OCI-LY7 (cell line): ENCODE data around the gene C15orf62. TPM values are rescaled to one million over a fixed set of nuclear protein-coding genes. Genes with fewer than 3 reads are reported as not detected.
A peak's percentile ranks its signal among the peaks of the same experiment; 100 is the strongest.

ENCODE experiments used
- BruUV-seq: library from RNA; stranded (reverse); fragments of 400-500 nt; replicated peaks from 2 replicates; lab custom pipeline; 2021; lab: Mats Ljungman, UMichigan
- CTCF ChIA-PET: fragments of 300-600 bp; sonication (Branson Sonifier 250); formaldehyde crosslinking; loops from one replicate; lab custom pipeline; 2022; ENCODE audit warnings: antibody characterized with exemption; ENCODE audit not compliant: unreplicated experiment; lab: Charles Lee
- POLR2A ChIA-PET: fragments of 300-600 bp; sonication (Branson Sonifier 250); formaldehyde crosslinking; loops from one replicate; lab custom pipeline; 2022; ENCODE audit warnings: antibody characterized with exemption; lab: Charles Lee
- DNase-seq: peaks from one replicate; pipeline ENCODE4 v3.0.0-alpha.2; 2015; ENCODE audit warnings: low spot score
- H2AFZ ChIP-seq: fragments of 200-600 bp; sonication (generic), shearing (Covaris generic); 2 replicates; pipeline ENCODE4 v1.6.1; 2014; ENCODE audit warnings: mild to moderate bottlenecking, antibody characterized with exemption, low read length, moderate library complexity
- H3K27ac ChIP-seq: fragments of 200-600 bp; sonication (generic); 2 replicates; pipeline ENCODE4 v1.5.1; 2014; ENCODE audit warnings: mixed run types, low read depth, mild to moderate bottlenecking, moderate library complexity, low read length, inconsistent platforms; ENCODE audit not compliant: poor library complexity, severe bottlenecking
- H3K36me3 ChIP-seq: fragments of 200-600 bp; sonication (generic); 2 replicates; pipeline ENCODE4 v1.6.1; 2014; ENCODE audit warnings: mild to moderate bottlenecking, antibody characterized with exemption, low read length, moderate library complexity, mixed read lengths; ENCODE audit not compliant: insufficient read depth
- H3K4me1 ChIP-seq: fragments of 200-600 bp; sonication (generic); 2 replicates; pipeline ENCODE4 v1.5.1; 2014; ENCODE audit warnings: mild to moderate bottlenecking, low read length; ENCODE audit not compliant: insufficient read depth, poor library complexity, severe bottlenecking
- H3K4me2 ChIP-seq: fragments of 200-600 bp; sonication (generic); 2 replicates; pipeline ENCODE4 v1.6.1; 2014; ENCODE audit warnings: mild to moderate bottlenecking, low read length
- H3K4me3 ChIP-seq: fragments of 200-600 bp; sonication (generic); 2 replicates; pipeline ENCODE4 v1.5.1; 2014; ENCODE audit warnings: mild to moderate bottlenecking, low read depth, low read length; ENCODE audit not compliant: poor library complexity, severe bottlenecking
- H3K79me2 ChIP-seq: fragments of 200-600 bp; sonication (generic); 2 replicates; pipeline ENCODE4 v1.6.1; 2016; ENCODE audit warnings: low read depth, mild to moderate bottlenecking, low read length, moderate library complexity, mixed read lengths; ENCODE audit not compliant: insufficient read depth
- H3K9me2 ChIP-seq: fragments of 200-600 bp; sonication (generic); 2 replicates; pipeline ENCODE4 v1.6.1; 2016; ENCODE audit warnings: mild to moderate bottlenecking, low read length, mixed read lengths; ENCODE audit not compliant: insufficient read depth
- H3K9me3 ChIP-seq: fragments of 200-600 bp; sonication (generic); 2 replicates; pipeline ENCODE4 v1.6.1; 2014; ENCODE audit warnings: mild to moderate bottlenecking, mixed run types, low read length, mixed read lengths
- H4K20me1 ChIP-seq: fragments of 200-600 bp; sonication (generic); 2 replicates; pipeline ENCODE4 v1.6.1; 2014; ENCODE audit warnings: mild to moderate bottlenecking, antibody characterized with exemption, low read length, moderate library complexity, mixed read lengths; ENCODE audit not compliant: insufficient read depth
- CTCF ChIP-seq: fragments of 200-600 bp; sonication (generic); conservative IDR thresholded peaks from 2 replicates; pipeline ENCODE4 v1.5.1; 2014; ENCODE audit warnings: mild to moderate bottlenecking, antibody characterized with exemption, low read length, moderate library complexity, mixed read lengths
- EZH2phosphoT487 ChIP-seq: fragments of 200-600 bp; sonication (generic); IDR thresholded peaks from 2 replicates; pipeline ENCODE4 v1.6.1; 2018; ENCODE audit warnings: low read depth, borderline replicate concordance, mild to moderate bottlenecking, mixed run types, antibody characterized with exemption, low read length, moderate library complexity, mixed read lengths
- intact Hi-C: fragments of 100-400 bp; cut with micrococcal nuclease; formaldehyde crosslinking; loops from one replicate; pipeline ENCODE4 v1.10.0; 2022; ENCODE audit not compliant: unreplicated experiment
- total RNA-seq, 2 experiments: library from RNA; depleted of rRNA in 1 of 2; stranded (reverse); fragments of >200 nt in 1 of 2; shearing (Covaris generic) in 1 of 2; gene quantifications; 2 replicates each; pipeline ENCODE4 v1.2.3, GENCODE V29; 2014 to 2022

C15orf62 gene
- total RNA-seq, 2 experiments from 2014 or later = 2.7 to 4.7 TPM

- H3K4me1 ChIP-seq = peaks cover 21% of the 10 kb centered on the region
- no peaks in the 10 kb centered on the region for H3K9me3 ChIP-seq
- H3K79me2 ChIP-seq = no peaks in the 10 kb centered on the region
- H2AFZ ChIP-seq = no peak overlapping the region
- TF ChIP-seq EZH2phosphoT487 = no peak
- no peak for TF ChIP-seq CTCF
- no peak for DNase-seq
- no peaks in the 10 kb centered on the region for H3K9me2 ChIP-seq
- BruUV-seq = no TSS peak
- H3K4me2 ChIP-seq = 0 out of 2 replicates have a peak overlapping the region, but pooled peaks have one; percentile 34
- ChIA-PET POLR2A (interaction anchor here (1.3 to 2.5 kb wide), 3 partner anchors 14 to 41 kb away, joined by 4 to 7 read pairs (median 6); partner anchors contain the start of gene C15orf62), CTCF (no interaction called here)
- intact Hi-C loops = loop anchor here (10.0 kb wide), 1 partner anchor 273 kb away; no protein-coding TSS in a partner anchor
- no peaks in the 10 kb centered on the region for H3K36me3 ChIP-seq
- H3K4me3 ChIP-seq = no peak overlapping the region
- H3K27ac ChIP-seq = no peak overlapping the region
- H4K20me1 ChIP-seq = no peaks in the 10 kb centered on the region; the same call in 1 of the 2 replicates
Measured at GRCh38 chr15:40787991-40788390, 18.2 kb downstream of the C15orf62 start.

- Histone ChIP-seq H3K9me2 (no peaks in the 10 kb centered on the region), H3K27ac (no peak overlapping the region), H3K4me3 (no peak overlapping the region), H4K20me1 (no peaks in the 10 kb centered on the region; the same call in 1 of the 2 replicates), H3K4me1 (peaks cover 20% of the 10 kb centered on the region), H3K79me2 (0 out of 2 replicates have a peak, but pooled peaks cover 3% of the 10 kb centered on the region), H2AFZ (no peak overlapping the region), H3K36me3 (peaks cover 4% of the 10 kb centered on the region; the same call in 1 of the 2 replicates), H3K9me3 (no peaks in the 10 kb centered on the region), H3K4me2 (no peak overlapping the region)
- POLR2A ChIA-PET = interaction anchor here (1.3 to 2.1 kb wide), 2 partner anchors 13 to 20 kb away, joined by 4 to 6 read pairs; partner anchors contain the start of gene C15orf62
- no peak for DNase-seq
- TF ChIP-seq CTCF = no peak
- TF ChIP-seq EZH2phosphoT487 = no peak
- CTCF ChIA-PET = no interaction called here
- no TSS peak for BruUV-seq
- intact Hi-C loops = loop anchor here (10.0 kb wide), 1 partner anchor 274 kb away; no protein-coding TSS in a partner anchor
Measured at GRCh38 chr15:40789119-40789518, 19.3 kb downstream of the C15orf62 start.

- Histone ChIP-seq H3K27ac (no peak overlapping the region), H3K9me2 (no peaks in the 10 kb centered on the region), H3K36me3 (peaks cover 4% of the 10 kb centered on the region; the same call in 1 of the 2 replicates), H2AFZ (no peak overlapping the region), H3K9me3 (no peaks in the 10 kb centered on the region), H3K4me1 (peaks cover 20% of the 10 kb centered on the region), H4K20me1 (no peaks in the 10 kb centered on the region; the same call in 1 of the 2 replicates), H3K4me3 (no peak overlapping the region), H3K4me2 (no peak overlapping the region), H3K79me2 (0 out of 2 replicates have a peak, but pooled peaks cover 3% of the 10 kb centered on the region)
- CTCF ChIA-PET = no interaction called here
- no TSS peak for BruUV-seq
- POLR2A ChIA-PET = interaction anchor here (0.6 to 0.7 kb wide), 2 partner anchors 55 to 76 kb away, joined by 6 read pairs; no protein-coding TSS in a partner anchor
- intact Hi-C loops = loop anchor here (10.0 kb wide), 1 partner anchor 275 kb away; no protein-coding TSS in a partner anchor
- no peak for TF ChIP-seq CTCF
- TF ChIP-seq EZH2phosphoT487 = no peak
- no peak for DNase-seq
Measured at GRCh38 chr15:40789999-40790398, 20.2 kb downstream of the C15orf62 start.
